DOHH2 (cell line): Measurements from ENCODE around the gene GAREM1.

Source experiments
- H3F3A ChIP-seq: fragments of 200-600 bp; sonication (generic), shearing (Covaris generic); 2 replicates; pipeline ENCODE4 v1.6.0; 2016; ENCODE audit warnings: antibody characterized with exemption, mild to moderate bottlenecking; ENCODE audit not compliant: control insufficient read depth, insufficient read depth
- H3K27ac ChIP-seq: fragments of 200-600 bp; sonication (generic); 2 replicates; pipeline ENCODE4 v1.5.1; 2014; ENCODE audit warnings: low read depth, mild to moderate bottlenecking, low read length, moderate library complexity
- H3K27me3 ChIP-seq: fragments of 200-600 bp; sonication (generic); 2 replicates; pipeline ENCODE4 v1.6.1; 2014; ENCODE audit warnings: mild to moderate bottlenecking, low read length, mixed read lengths; ENCODE audit not compliant: control insufficient read depth
- H3K36me3 ChIP-seq: fragments of 200-600 bp; sonication (generic); 2 replicates; pipeline ENCODE4 v1.6.1; 2014; ENCODE audit warnings: mild to moderate bottlenecking, low read length, moderate library complexity, mixed read lengths; ENCODE audit not compliant: control insufficient read depth
- H3K4me1 ChIP-seq: fragments of 200-600 bp; sonication (generic); 2 replicates; pipeline ENCODE4 v1.6.1; 2014; ENCODE audit warnings: mild to moderate bottlenecking, low read length, mixed read lengths; ENCODE audit not compliant: control insufficient read depth
- H3K4me2 ChIP-seq: fragments of 200-600 bp; sonication (generic); 2 replicates; pipeline ENCODE4 v1.6.0; 2014; ENCODE audit warnings: mild to moderate bottlenecking, low read length, moderate library complexity
- H3K4me3 ChIP-seq: fragments of 200-600 bp; sonication (generic); 2 replicates; pipeline ENCODE4 v1.5.1; 2014; ENCODE audit warnings: mild to moderate bottlenecking, low read length, mixed read lengths
- H3K79me2 ChIP-seq: fragments of 200-600 bp; sonication (generic); 2 replicates; pipeline ENCODE4 v1.6.1; 2014; ENCODE audit warnings: mild to moderate bottlenecking, low read length, mixed read lengths; ENCODE audit not compliant: control insufficient read depth
- H3K9me2 ChIP-seq: fragments of 200-600 bp; sonication (generic); replicated peaks from 2 replicates; pipeline ENCODE4 v1.6.1; 2014; ENCODE audit warnings: mild to moderate bottlenecking, low read length, mixed read lengths; ENCODE audit not compliant: control insufficient read depth
- H3K9me3 ChIP-seq: fragments of 200-600 bp; sonication (generic); 2 replicates; pipeline ENCODE4 v1.6.1; 2014; ENCODE audit warnings: antibody characterized with exemption, low read length, mixed read lengths; ENCODE audit not compliant: control insufficient read depth, insufficient read depth
- H4K20me1 ChIP-seq: fragments of 200-600 bp; sonication (generic); 2 replicates; pipeline ENCODE4 v1.6.0; 2014; ENCODE audit warnings: low read depth, mild to moderate bottlenecking, antibody characterized with exemption, low read length, moderate library complexity; ENCODE audit not compliant: control insufficient read depth, insufficient read depth
- CTCF ChIP-seq: fragments of 200-600 bp; sonication (generic); IDR thresholded peaks from one replicate; pipeline ENCODE4 v1.5.1; 2014; ENCODE audit warnings: antibody characterized with exemption, mild to moderate bottlenecking, low read depth, low read length; ENCODE audit not compliant: poor library complexity, severe bottlenecking
- EZH2phosphoT487 ChIP-seq: fragments of 200-600 bp; sonication (generic); IDR thresholded peaks from 2 replicates; pipeline ENCODE4 v1.6.1; 2017; ENCODE audit warnings: borderline replicate concordance, mild to moderate bottlenecking, antibody characterized with exemption, low read length, moderate library complexity, mixed read lengths

GAREM1 gene

DNA sequence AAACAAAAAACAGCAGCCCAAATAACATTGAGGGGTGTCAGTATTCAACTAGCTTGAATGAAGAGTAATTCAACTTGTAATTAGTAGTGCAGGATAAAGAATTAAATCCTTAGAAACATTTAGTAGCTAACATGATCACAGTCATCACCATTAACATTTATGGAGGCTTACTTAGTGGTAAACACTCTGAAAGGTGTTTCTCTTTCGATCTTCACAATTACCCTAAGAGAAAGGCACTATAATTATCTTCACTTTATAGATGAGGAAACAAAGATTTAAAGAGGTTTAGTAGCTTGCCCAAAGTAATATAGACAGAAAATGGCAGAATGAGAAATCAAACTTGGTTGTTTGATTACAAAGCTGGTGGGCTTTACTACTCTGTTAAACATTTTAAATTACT lies 81.5 kb downstream of the GAREM1 start:
- H3K9me2 ChIP-seq = no peaks in the 10 kb centered on the region
- no peaks in the 10 kb centered on the region for H4K20me1 ChIP-seq
- H3K27ac ChIP-seq = no peak overlapping the region
- H3F3A ChIP-seq = no peaks in the 10 kb centered on the region
- H3K4me1 ChIP-seq = no peaks in the 10 kb centered on the region
- TF ChIP-seq CTCF (no peak), EZH2phosphoT487 (no peak)
- H3K27me3 ChIP-seq = no peaks in the 10 kb centered on the region
- no peaks in the 10 kb centered on the region for H3K79me2 ChIP-seq
- no peak overlapping the region for H3K4me3 ChIP-seq
- H3K4me2 ChIP-seq = no peak overlapping the region
- no peaks in the 10 kb centered on the region for H3K9me3 ChIP-seq
- H3K36me3 ChIP-seq = no peaks in the 10 kb centered on the region

- H3K4me3 ChIP-seq = no peak overlapping the region
- H3K9me3 ChIP-seq = no peaks in the 10 kb centered on the region
- no peaks in the 10 kb centered on the region for H4K20me1 ChIP-seq
- H3K9me2 ChIP-seq = no peaks in the 10 kb centered on the region
- no peaks in the 10 kb centered on the region for H3F3A ChIP-seq
- no peak overlapping the region for H3K4me2 ChIP-seq
- no peak overlapping the region for H3K27ac ChIP-seq
- no peaks in the 10 kb centered on the region for H3K79me2 ChIP-seq
- no peak for TF ChIP-seq EZH2phosphoT487
- no peak for TF ChIP-seq CTCF
- no peaks in the 10 kb centered on the region for H3K27me3 ChIP-seq
- H3K36me3 ChIP-seq = no peaks in the 10 kb centered on the region
- no peaks in the 10 kb centered on the region for H3K4me1 ChIP-seq
These were observed 84.2 kb downstream of the GAREM1 start for GRCh38 chr18:32386471-32386870.

DNA sequence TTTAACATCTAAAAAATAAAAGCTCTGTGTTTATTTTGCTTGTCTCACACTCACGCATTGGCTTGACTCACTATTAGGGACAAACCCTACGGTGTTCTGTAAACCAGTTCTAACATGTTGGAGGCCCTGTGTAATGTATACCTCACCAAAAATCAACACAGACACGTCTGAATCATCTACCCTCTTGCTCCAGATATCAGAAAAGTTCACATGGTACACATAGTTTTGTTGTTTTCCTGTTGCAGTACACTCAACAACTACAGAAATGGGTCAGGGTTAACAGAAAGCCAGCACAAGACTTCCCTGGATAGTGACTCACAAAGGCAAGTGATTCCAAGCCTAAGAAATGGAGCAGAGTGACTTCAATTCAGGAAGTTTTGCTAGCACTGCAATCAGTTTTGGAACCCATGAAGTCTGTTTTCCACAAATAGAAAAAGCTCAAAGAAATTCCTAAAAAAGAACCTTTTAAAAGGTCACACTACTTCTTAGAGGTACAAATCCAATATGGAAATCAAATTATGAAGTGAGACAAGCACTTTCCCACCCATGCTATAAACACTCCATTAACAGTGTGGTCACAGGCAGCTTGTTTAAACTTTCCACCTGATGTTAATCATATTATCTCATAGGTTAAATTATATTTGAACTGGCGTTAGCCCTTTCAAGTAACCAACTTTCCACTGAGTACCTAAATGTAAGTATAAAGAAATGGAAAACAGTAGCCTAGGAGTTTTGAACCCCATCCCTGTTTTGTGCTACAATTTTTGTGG lies 87.4 kb downstream of the GAREM1 start:
- no peak for TF ChIP-seq EZH2phosphoT487
- TF ChIP-seq CTCF = no peak
- H3K27me3 ChIP-seq = no peaks in the 10 kb centered on the region

More for the DNA sequence above, 87.4 kb downstream of the GAREM1 start:
- Histone ChIP-seq H3K9me2 (no peaks in the 10 kb centered on the region), H3K9me3 (no peaks in the 10 kb centered on the region), H4K20me1 (no peaks in the 10 kb centered on the region), H3K36me3 (no peaks in the 10 kb centered on the region), H3K4me3 (no peak overlapping the region), H3K4me1 (no peaks in the 10 kb centered on the region), H3K79me2 (no peaks in the 10 kb centered on the region), H3K27ac (no peak overlapping the region), H3F3A (no peaks in the 10 kb centered on the region), H3K4me2 (no peak overlapping the region)
